GM12878 (cell line): ENCODE measurements around the gene CERCAM. TPM values are rescaled to one million over a fixed set of nuclear protein-coding genes. Genes with fewer than 3 reads are reported as not detected.

Experiments
- ATAC-seq: fragments of 200-7000 bp; cut with Tn5 transposase; 3 replicates; pipeline ENCODE4 v1.9.1; 2020; ENCODE audit warnings: mild to moderate bottlenecking, moderate library complexity
- BruUV-seq: library from RNA; stranded (reverse); fragments of 400-500 nt; replicated peaks from 2 replicates; lab custom pipeline; 2021; lab: Mats Ljungman, UMichigan
- CTCF ChIA-PET: fragments of 300-600 bp; sonication (Branson Sonifier 250); formaldehyde crosslinking; extraction: SDS; loops from one replicate; lab custom pipeline; 2021; ENCODE audit warnings: inconsistent platforms; lab: Yijun Ruan, JAX
- POLR2A ChIA-PET: fragments of 350-600 bp; formaldehyde crosslinking; extraction: SDS; loops from one replicate; lab custom pipeline; 2021; ENCODE audit warnings: inconsistent platforms; lab: Charles Lee
- RAD21 ChIA-PET: fragments of 300-600 bp; sonication (Branson Sonifier 250); formaldehyde crosslinking; loops from one replicate; lab custom pipeline; 2023; ENCODE audit warnings: antibody characterized with exemption; ENCODE audit not compliant: unreplicated experiment; lab: Charles Lee
- SMC1A ChIA-PET: fragments of 300-600 bp; sonication (Branson Sonifier 250); formaldehyde crosslinking; loops from one replicate; lab custom pipeline; 2023; ENCODE audit not compliant: unreplicated experiment, uncharacterized antibody; lab: Charles Lee
- DNase-seq: peaks from one replicate; pipeline ENCODE4 v3.0.0-alpha.2; 2011; ENCODE audit warnings: low read depth, low spot score
- FAIRE-seq: peaks from 3 replicates; lab custom pipeline; 2011; peaks lifted over from hg19 to GRCh38; lab: Jason Lieb, UNC
- H2AFZ ChIP-seq: 2 replicates; pipeline ENCODE4 v1.6.0; 2011; ENCODE audit warnings: low read depth, low read length, control low read depth; ENCODE audit not compliant: control insufficient read depth
- H3K27ac ChIP-seq: 2 replicates; pipeline ENCODE4 v1.5.1; 2011; ENCODE audit warnings: control low read depth; ENCODE audit not compliant: control insufficient read depth, insufficient read depth
- H3K27me3 ChIP-seq, 2 experiments: replicated peaks in 1 of 2; 2 replicates each; pipeline versions ENCODE4 v1.6.0 to v1.6.1; 2011; ENCODE audit warnings: low read length in 1 of 2; ENCODE audit not compliant: control insufficient read depth in 2 of 2, insufficient read depth in 2 of 2
- H3K36me3 ChIP-seq, 2 experiments: 2 replicates each; pipeline ENCODE4 v1.5.1; 2011; ENCODE audit warnings: low read length in 1 of 2; ENCODE audit not compliant: control insufficient read depth in 2 of 2, insufficient read depth in 2 of 2
- H3K4me1 ChIP-seq: 2 replicates; pipeline ENCODE4 v1.6.1; 2011; ENCODE audit warnings: mild to moderate bottlenecking, low read length, moderate library complexity, mixed read lengths; ENCODE audit not compliant: control insufficient read depth, insufficient read depth
- H3K4me2 ChIP-seq: 2 replicates; pipeline ENCODE4 v1.6.0; 2011; ENCODE audit warnings: control low read depth; ENCODE audit not compliant: control insufficient read depth, insufficient read depth
- H3K4me3 ChIP-seq: fragments of 200-600 bp; sonication (generic); 2 replicates; pipeline ENCODE4 v1.5.1; 2016
- H3K79me2 ChIP-seq: 2 replicates; pipeline ENCODE4 v1.6.0; 2011; ENCODE audit warnings: low read length; ENCODE audit not compliant: control insufficient read depth, insufficient read depth
- H3K9ac ChIP-seq: 2 replicates; pipeline ENCODE4 v1.8.0; 2011; ENCODE audit warnings: low read length, control low read depth, mixed read lengths; ENCODE audit not compliant: control insufficient read depth, insufficient read depth
- H3K9me3 ChIP-seq: replicated peaks from 3 replicates; pipeline ENCODE4 v1.5.1; 2011; ENCODE audit warnings: mild to moderate bottlenecking, low read length; ENCODE audit not compliant: control insufficient read depth, insufficient read depth
- H4K20me1 ChIP-seq: 2 replicates; pipeline ENCODE4 v1.6.0; 2011; ENCODE audit not compliant: control insufficient read depth, insufficient read depth
- BRCA1 ChIP-seq: IDR thresholded peaks from 2 replicates; pipeline ENCODE4 v1.6.1; 2011; ENCODE audit warnings: low read depth, low read length, improper control_type of control experiment
- CEBPZ ChIP-seq: fragments of 150-350 bp; IDR thresholded peaks from 2 replicates; pipeline ENCODE4 v1.6.1; 2016; ENCODE audit warnings: low read depth, low read length
- DPF2 ChIP-seq: fragments of 450-650 bp; IDR thresholded peaks from 2 replicates; pipeline ENCODE4 v1.6.1; 2017; ENCODE audit warnings: mild to moderate bottlenecking
- GABPA ChIP-seq: IDR thresholded peaks from 2 replicates; pipeline ENCODE4 v1.6.1; 2014; ENCODE audit warnings: antibody characterized with exemption, low read depth, mild to moderate bottlenecking, inconsistent platforms
- KDM1A ChIP-seq: fragments of 200-600 bp; sonication (generic); IDR thresholded peaks from 2 replicates; pipeline ENCODE4 v1.6.1; 2016; ENCODE audit warnings: borderline replicate concordance
- LARP7 ChIP-seq: fragments of 450-650 bp; IDR thresholded peaks from 2 replicates; pipeline ENCODE4 v1.6.1; 2017; ENCODE audit warnings: mild to moderate bottlenecking
- POU2F2 ChIP-seq: IDR thresholded peaks from 3 replicates; pipeline ENCODE4 v1.6.1; 2011; ENCODE audit warnings: low read depth, mild to moderate bottlenecking, low read length, borderline replicate concordance
- SIN3A ChIP-seq: IDR thresholded peaks from 2 replicates; pipeline ENCODE4 v1.6.1; 2012; ENCODE audit warnings: low read depth, low read length, improper control_type of control experiment
- SMAD5 ChIP-seq: IDR thresholded peaks from 2 replicates; pipeline ENCODE4 v1.6.1; 2016; ENCODE audit warnings: antibody characterized with exemption, low read depth
- TAF1 ChIP-seq: IDR thresholded peaks from 2 replicates; pipeline ENCODE4 v1.6.1; 2011; ENCODE audit warnings: mild to moderate bottlenecking, low read depth, low read length, borderline replicate concordance
- WRNIP1 ChIP-seq: IDR thresholded peaks from 2 replicates; pipeline ENCODE4 v1.6.1; 2011; ENCODE audit warnings: low read depth, low read length, improper control_type of control experiment, borderline replicate concordance
- ZNF207 ChIP-seq: fragments of 450-650 bp; IDR thresholded peaks from 2 replicates; pipeline ENCODE4 v1.6.1; 2014; ENCODE audit warnings: antibody characterized with exemption, mild to moderate bottlenecking, borderline replicate concordance
- WGBS: methylation state at CpG from one replicate; pipeline ENCODE4 v1.1.6; 2016; ENCODE audit warnings: low lambda C conversion rate; ENCODE audit not compliant: insufficient replicate concordance, insufficient coverage; ENCODE audit errors: missing lambda C conversion rate; 5-methylcytosine and 5-hydroxymethylcytosine counted together
- in situ Hi-C: fragments of 300-500 bp; cut with MboI; formaldehyde crosslinking; loops from 9 replicates; pipeline ENCODE4 v1.14.3; 2018; ENCODE audit warnings: mixed read lengths
- intact Hi-C: fragments of 100-400 bp; cut with micrococcal nuclease; formaldehyde crosslinking; loops from one replicate; pipeline ENCODE4 v1.14.2; 2022; ENCODE audit not compliant: unreplicated experiment
- polyA plus RNA-seq, 11 experiments: library from polyadenylated mRNA; depleted of rRNA in 4 of 11; unstranded in 6 of 11; stranded (reverse) in 5 of 11; fragments of >200 nt; fragmentation: Nextera tagmentation in 4 of 11; fragmentation: Illumina TruSeq in 1 of 11; extraction: Ambion mirVana in 4 of 11; extraction: Trizol in 1 of 11; gene quantifications; 1 replicate in 1 of 11; 2 replicates in 10 of 11; pipeline versions ENCODE4 v1.2.1 to v1.2.3, GENCODE V29; 2011 to 2016; ENCODE audit warnings: inconsistent platforms in 2 of 11, missing spikeins in 2 of 11, low read depth in 1 of 11
- total RNA-seq, 4 experiments: library from RNA; depleted of rRNA in 3 of 4; stranded (reverse); fragments of >200 nt in 3 of 4; fragmentation: Illumina TruSeq in 1 of 4; extraction: Trizol in 1 of 4; gene quantifications; 2 replicates each; pipeline versions ENCODE4 v1.2.1 to v1.2.3, GENCODE V29; 2013 to 2021
- TF ChIP-seq, protein P1 (sequence below): IDR thresholded peaks from 2 replicates; pipeline ENCODE4 v1.6.1; 2011; ENCODE audit warnings: low read depth, low read length, improper control_type of control experiment, borderline replicate concordance
- TF ChIP-seq, protein P2 (sequence below): IDR thresholded peaks from 2 replicates; pipeline ENCODE4 v1.6.1; 2011; ENCODE audit warnings: mild to moderate bottlenecking, low read depth, low read length, moderate library complexity; ENCODE audit not compliant: insufficient replicate concordance

The CERCAM gene
- total and polyA plus RNA-seq, 10 of the 15 experiments (the other 5 are each of a cell fraction or from before 2014, with no cell fraction given), result 0.05 to 6.7 (median 0.71) TPM

- Histone ChIP-seq H3K4me1 (no peaks in the 10 kb centered on the region), H3K27me3 (no peaks in the 10 kb centered on the region), H3K9me3 (no peaks in the 10 kb centered on the region), H3K9ac (no peak overlapping the region), H4K20me1 (no peaks in the 10 kb centered on the region), H3K36me3 (peaks cover 11% of the 10 kb centered on the region in 2 experiments; a peak in 3 of 4 replicates), H3K4me3 (no peak overlapping the region), H3K27ac (no peak overlapping the region), H2AFZ (no peak overlapping the region), H3K79me2 (no peaks in the 10 kb centered on the region), H3K4me2 (no peak overlapping the region)
- SMC1A ChIA-PET, result no interaction called here
- intact Hi-C loops (no loop called here), in situ Hi-C loops (no loop called here)
- FAIRE-seq (no peak), DNase-seq (no peak), ATAC-seq (no peak; the same call in 2 of the 3 replicates)
- 45% methylated on average over 5 of the region's 5 CpGs for whole genome bisulfite sequencing
- RAD21 ChIA-PET, result no interaction called here
- POLR2A ChIA-PET, result no interaction called here
- no TSS peak for BruUV-seq
- CTCF ChIA-PET, result no interaction called here
- no peak for TF ChIP-seq SMAD5
- no peak for TF ChIP-seq SIN3A
- TF ChIP-seq KDM1A, result no peak
- TF ChIP-seq, protein P1, sequence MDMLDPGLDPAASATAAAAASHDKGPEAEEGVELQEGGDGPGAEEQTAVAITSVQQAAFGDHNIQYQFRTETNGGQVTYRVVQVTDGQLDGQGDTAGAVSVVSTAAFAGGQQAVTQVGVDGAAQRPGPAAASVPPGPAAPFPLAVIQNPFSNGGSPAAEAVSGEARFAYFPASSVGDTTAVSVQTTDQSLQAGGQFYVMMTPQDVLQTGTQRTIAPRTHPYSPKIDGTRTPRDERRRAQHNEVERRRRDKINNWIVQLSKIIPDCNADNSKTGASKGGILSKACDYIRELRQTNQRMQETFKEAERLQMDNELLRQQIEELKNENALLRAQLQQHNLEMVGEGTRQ, result no peak
These were observed 49.9 kb downstream of the CERCAM start for GRCh38 chr9:128470560-128470959.

GRCh38 chr9:128473104-128473503 lies 52.4 kb downstream of the CERCAM start:
- no peaks in the 10 kb centered on the region for H3K79me2 ChIP-seq

More at GRCh38 chr9:128473104-128473503, 52.4 kb downstream of the CERCAM start:
- ChIA-PET CTCF (interaction anchor here (0.6 kb wide), 1 partner anchor 7 kb away, joined by 3 read pairs; no protein-coding TSS in a partner anchor), RAD21 (no interaction called here), SMC1A (no interaction called here)
- Histone ChIP-seq H3K36me3 (peaks cover 11% of the 10 kb centered on the region in 2 experiments; a peak in 3 of 4 replicates), H3K9ac (no peak overlapping the region), H3K27ac (no peak overlapping the region), H3K4me3 (no peak overlapping the region), H4K20me1 (no peaks in the 10 kb centered on the region)
- ATAC-seq (no peak), FAIRE-seq (no peak), DNase-seq (no peak)
- 98% methylated on average over 5 of the region's 5 CpGs for WGBS
- TF ChIP-seq DPF2, result no peak
- TF ChIP-seq CEBPZ, result no peak
- no peak for TF ChIP-seq TAF1
- TF ChIP-seq WRNIP1, result no peak
- no peak for TF ChIP-seq GABPA
- no peak for TF ChIP-seq BRCA1
- TF ChIP-seq POU2F2, result no peak
- TF ChIP-seq ZNF207, result no peak
- no peak for TF ChIP-seq LARP7
- TF ChIP-seq, protein P2, sequence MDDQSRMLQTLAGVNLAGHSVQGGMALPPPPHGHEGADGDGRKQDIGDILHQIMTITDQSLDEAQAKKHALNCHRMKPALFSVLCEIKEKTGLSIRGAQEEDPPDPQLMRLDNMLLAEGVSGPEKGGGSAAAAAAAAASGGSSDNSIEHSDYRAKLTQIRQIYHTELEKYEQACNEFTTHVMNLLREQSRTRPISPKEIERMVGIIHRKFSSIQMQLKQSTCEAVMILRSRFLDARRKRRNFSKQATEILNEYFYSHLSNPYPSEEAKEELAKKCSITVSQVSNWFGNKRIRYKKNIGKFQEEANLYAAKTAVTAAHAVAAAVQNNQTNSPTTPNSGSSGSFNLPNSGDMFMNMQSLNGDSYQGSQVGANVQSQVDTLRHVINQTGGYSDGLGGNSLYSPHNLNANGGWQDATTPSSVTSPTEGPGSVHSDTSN, result no peak
- TF ChIP-seq, all 136 proteins: peak for 0
- H3K27me3 ChIP-seq, result no peaks in the 10 kb centered on the region
- intact Hi-C loops (no loop called here), in situ Hi-C loops (no loop called here)
- no peaks in the 10 kb centered on the region for H3K9me3 ChIP-seq
- no peaks in the 10 kb centered on the region for H3K4me1 ChIP-seq
- BruUV-seq, result no TSS peak
- POLR2A ChIA-PET, result no interaction called here
- H2AFZ ChIP-seq, result no peak overlapping the region
- no peak overlapping the region for H3K4me2 ChIP-seq
